Natural killer cell (primary cell): ENCODE data around the gene ATP1B3. TPM values are rescaled to one million over a fixed set of nuclear protein-coding genes. Genes with fewer than 3 reads are reported as not detected.
A peak's percentile ranks its signal among the peaks of the same experiment; 100 is the strongest.

Source experiments
- ATAC-seq, 3 donors: fragments of 150-1000 bp in 2 of 3; fragments of 200-7000 bp in 1 of 3; cut with Tn5 transposase; 1 replicate in 1 of 3; 2 replicates in 2 of 3; pipeline ENCODE4 v1.10.0; 2021; ENCODE audit warnings: mild to moderate bottlenecking in 2 of 3, moderate library complexity in 2 of 3
- DNase-seq, 2 donors: peaks; one replicate each; pipeline versions ENCODE4 v3.0.0 to v3.0.0-alpha.2; 2013 to 2021; ENCODE audit warnings: mixed read lengths in 1 of 2
- H3K27ac ChIP-seq: one replicate; pipeline ENCODE4 v1.5.1; 2013; ENCODE audit warnings: mild to moderate bottlenecking, low read length
- H3K27me3 ChIP-seq: one replicate; pipeline ENCODE4 v1.6.1; 2013; ENCODE audit warnings: low read length; ENCODE audit not compliant: control insufficient read depth, insufficient read depth
- H3K36me3 ChIP-seq: one replicate; pipeline ENCODE4 v1.6.1; 2013; ENCODE audit warnings: low read length; ENCODE audit not compliant: control insufficient read depth, insufficient read depth
- H3K4me1 ChIP-seq: one replicate; pipeline ENCODE4 v1.6.1; 2013; ENCODE audit warnings: low read length; ENCODE audit not compliant: control insufficient read depth, insufficient read depth
- H3K4me3 ChIP-seq: one replicate; pipeline ENCODE4 v1.5.1; 2013; ENCODE audit warnings: low read length
- H3K9me3 ChIP-seq: one replicate; pipeline ENCODE4 v1.6.1; 2013; ENCODE audit warnings: low read length; ENCODE audit not compliant: control insufficient read depth, insufficient read depth
- H3K27ac Mint-ChIP-seq, 2 donors: one replicate each; pipeline ENCODE4 v1.8.0; 2022; ENCODE audit warnings: mild to moderate bottlenecking in 2 of 2, mixed read lengths in 2 of 2, moderate library complexity in 1 of 2
- H3K27me3 Mint-ChIP-seq, 2 donors: one replicate each; pipeline ENCODE4 v1.8.0; 2022; ENCODE audit warnings: low read depth in 2 of 2, mixed read lengths in 2 of 2
- H3K36me3 Mint-ChIP-seq: one replicate; pipeline ENCODE4 v1.8.0; 2022; ENCODE audit warnings: mixed read lengths
- H3K4me1 Mint-ChIP-seq, 2 donors: one replicate each; pipeline ENCODE4 v1.8.0; 2022; ENCODE audit warnings: mixed read lengths in 2 of 2
- H3K4me3 Mint-ChIP-seq: one replicate; pipeline ENCODE4 v1.8.0; 2022; ENCODE audit warnings: mild to moderate bottlenecking, moderate library complexity, mixed read lengths
- H3K9me3 Mint-ChIP-seq, 2 donors: one replicate each; pipeline ENCODE4 v1.8.0; 2022; ENCODE audit warnings: mixed read lengths in 2 of 2
- WGBS: methylation state at CpG from one replicate; pipeline ENCODE4 v1.1.7; 2013; ENCODE audit warnings: missing lambda C conversion rate; ENCODE audit not compliant: insufficient coverage; 5-methylcytosine and 5-hydroxymethylcytosine counted together
- intact Hi-C: fragments of 100-400 bp; cut with micrococcal nuclease; formaldehyde crosslinking; loops from one replicate; pipeline ENCODE4 v1.14.2; 2022
- total RNA-seq, 4 donors: library from RNA; stranded (reverse); fragments of 120-200 nt in 1 of 4; gene quantifications; one replicate each; pipeline versions ENCODE4 v1.2.3 to v1.2.4, GENCODE V29; 2013 to 2022
- TF ChIP-seq, protein P1 (sequence below): fragments of 200-600 bp; IDR thresholded peaks from one replicate; pipeline ENCODE4 v1.8.0; 2022; ENCODE audit warnings: antibody characterized with exemption

ATP1B3 gene
- total RNA-seq, 3 donors from 2014 or later (not counting 1 experiment from before 2014, with no cell fraction given) = 46.7 to 81.1 (median 78.2) TPM

GRCh38 chr3:141952611-141953010 lies 76.2 kb downstream of the ATP1B3 start:
- Histone ChIP-seq H3K4me1 (no peaks in the 10 kb centered on the region), H3K9me3 (no peaks in the 10 kb centered on the region), H3K36me3 (peaks cover 23% of the 10 kb centered on the region), H3K4me3 (no peak overlapping the region), H3K27me3 (no peaks in the 10 kb centered on the region), H3K27ac (no peak overlapping the region)
- Mint-ChIP-seq H3K27ac (no peak overlapping the region), H3K4me1 (peaks cover 8 to 10% of the 10 kb centered on the region in 2 donors), H3K27me3 (no peaks in the 10 kb centered on the region), H3K4me3 (no peak overlapping the region), H3K36me3 (peaks cover 16% of the 10 kb centered on the region), H3K9me3 (no peaks in the 10 kb centered on the region)
- WGBS = 83% methylated on average over 2 of the region's 2 CpGs
- no peak for DNase-seq
- intact Hi-C loops = no loop called here
- TF ChIP-seq, protein P1, sequence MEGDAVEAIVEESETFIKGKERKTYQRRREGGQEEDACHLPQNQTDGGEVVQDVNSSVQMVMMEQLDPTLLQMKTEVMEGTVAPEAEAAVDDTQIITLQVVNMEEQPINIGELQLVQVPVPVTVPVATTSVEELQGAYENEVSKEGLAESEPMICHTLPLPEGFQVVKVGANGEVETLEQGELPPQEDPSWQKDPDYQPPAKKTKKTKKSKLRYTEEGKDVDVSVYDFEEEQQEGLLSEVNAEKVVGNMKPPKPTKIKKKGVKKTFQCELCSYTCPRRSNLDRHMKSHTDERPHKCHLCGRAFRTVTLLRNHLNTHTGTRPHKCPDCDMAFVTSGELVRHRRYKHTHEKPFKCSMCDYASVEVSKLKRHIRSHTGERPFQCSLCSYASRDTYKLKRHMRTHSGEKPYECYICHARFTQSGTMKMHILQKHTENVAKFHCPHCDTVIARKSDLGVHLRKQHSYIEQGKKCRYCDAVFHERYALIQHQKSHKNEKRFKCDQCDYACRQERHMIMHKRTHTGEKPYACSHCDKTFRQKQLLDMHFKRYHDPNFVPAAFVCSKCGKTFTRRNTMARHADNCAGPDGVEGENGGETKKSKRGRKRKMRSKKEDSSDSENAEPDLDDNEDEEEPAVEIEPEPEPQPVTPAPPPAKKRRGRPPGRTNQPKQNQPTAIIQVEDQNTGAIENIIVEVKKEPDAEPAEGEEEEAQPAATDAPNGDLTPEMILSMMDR = no peak
- ATAC-seq = no peak

DNA sequence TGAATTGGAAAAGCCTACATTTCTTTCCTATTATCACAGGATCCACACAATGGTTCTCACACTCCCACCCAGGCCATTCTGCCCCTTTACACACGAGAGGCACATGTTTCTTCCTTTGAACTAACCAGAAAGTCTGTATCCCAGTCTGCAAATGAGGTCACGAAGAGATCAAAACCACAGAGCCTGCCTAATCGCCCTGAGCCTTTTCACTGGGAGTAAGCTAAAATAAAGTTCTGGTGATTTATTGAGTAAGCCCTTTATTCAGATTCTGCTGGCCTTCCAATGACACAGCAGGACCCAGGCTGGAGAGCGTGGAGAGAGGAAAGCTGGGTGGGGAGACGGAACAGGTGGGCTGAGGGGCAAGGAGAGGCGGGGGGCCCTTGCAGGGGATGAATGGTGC lies 78.7 kb downstream of the ATP1B3 start:
- Mint-ChIP-seq H3K9me3 (no peaks in the 10 kb centered on the region), H3K4me1 (peaks cover 8 to 10% of the 10 kb centered on the region in 2 donors), H3K27me3 (no peaks in the 10 kb centered on the region), H3K27ac (peak overlapping the region; percentile 53 to 75), H3K36me3 (peaks cover 16% of the 10 kb centered on the region), H3K4me3 (no peak overlapping the region)
- Histone ChIP-seq H3K27ac (no peak overlapping the region), H3K4me3 (no peak overlapping the region), H3K27me3 (no peaks in the 10 kb centered on the region), H3K36me3 (peaks cover 35% of the 10 kb centered on the region), H3K9me3 (no peaks in the 10 kb centered on the region), H3K4me1 (no peaks in the 10 kb centered on the region)
- WGBS = 36% methylated on average over 6 of the region's 6 CpGs
- intact Hi-C loops = no loop called here
- TF ChIP-seq, protein P1 = no peak
- DNase-seq (no peak), ATAC-seq (no peak)

GRCh38 chr3:141959589-141960554 lies 83.4 kb downstream of the ATP1B3 start:
- Histone ChIP-seq H3K36me3 (peaks cover 30% of the 10 kb centered on the region), H3K27ac (no peak overlapping the region), H3K27me3 (no peaks in the 10 kb centered on the region), H3K4me1 (no peaks in the 10 kb centered on the region), H3K9me3 (no peaks in the 10 kb centered on the region), H3K4me3 (no peak overlapping the region)
- Mint-ChIP-seq H3K27me3 (no peaks in the 10 kb centered on the region), H3K4me3 (no peak overlapping the region), H3K9me3 (no peaks in the 10 kb centered on the region), H3K36me3 (no peaks in the 10 kb centered on the region), H3K27ac (no peak overlapping the region), H3K4me1 (peaks cover 10 to 13% of the 10 kb centered on the region in 2 donors)
- no peak for DNase-seq
- 97% methylated on average over 7 of the region's 8 CpGs for WGBS
- TF ChIP-seq, protein P1 = no peak
- intact Hi-C loops = no loop called here
- no peak for ATAC-seq
